HG02678 (cell line): ENCODE data around the gene OR10G8.
"Not testable (repeated sequence)": the region's sequence is repeated elsewhere in the genome, so short reads cannot be mapped to it uniquely, and the experiment has no call there.

Source experiments
- ATAC-seq: cut with Tn5 transposase; IDR thresholded peaks from one replicate; pipeline ENCODE4 v1.9.1; 2021; ENCODE audit warnings: mild to moderate bottlenecking, moderate library complexity; ENCODE audit not compliant: unreplicated experiment

Gene OR10G8, protein sequence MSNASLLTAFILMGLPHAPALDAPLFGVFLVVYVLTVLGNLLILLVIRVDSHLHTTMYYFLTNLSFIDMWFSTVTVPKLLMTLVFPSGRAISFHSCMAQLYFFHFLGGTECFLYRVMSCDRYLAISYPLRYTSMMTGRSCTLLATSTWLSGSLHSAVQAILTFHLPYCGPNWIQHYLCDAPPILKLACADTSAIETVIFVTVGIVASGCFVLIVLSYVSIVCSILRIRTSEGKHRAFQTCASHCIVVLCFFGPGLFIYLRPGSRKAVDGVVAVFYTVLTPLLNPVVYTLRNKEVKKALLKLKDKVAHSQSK

GRCh38 chr11:124026498-124026897 is at the start of gene OR10G8:
Gene OR10G8, plus strand, starts transcription at chr11:124026798. Its CDS starts 2,825 bp downstream, at chr11:124029623.
- ATAC-seq: no peak

- no peak for ATAC-seq
These were observed 48.8 kb upstream of the OR10G8 start, which contains the start of gene OR10S1 for GRCh38 chr11:123977731-123978347. Gene OR10S1, minus strand, starts transcription at chr11:123977781. Its CDS starts 117 bp downstream, at chr11:123977664.

DNA sequence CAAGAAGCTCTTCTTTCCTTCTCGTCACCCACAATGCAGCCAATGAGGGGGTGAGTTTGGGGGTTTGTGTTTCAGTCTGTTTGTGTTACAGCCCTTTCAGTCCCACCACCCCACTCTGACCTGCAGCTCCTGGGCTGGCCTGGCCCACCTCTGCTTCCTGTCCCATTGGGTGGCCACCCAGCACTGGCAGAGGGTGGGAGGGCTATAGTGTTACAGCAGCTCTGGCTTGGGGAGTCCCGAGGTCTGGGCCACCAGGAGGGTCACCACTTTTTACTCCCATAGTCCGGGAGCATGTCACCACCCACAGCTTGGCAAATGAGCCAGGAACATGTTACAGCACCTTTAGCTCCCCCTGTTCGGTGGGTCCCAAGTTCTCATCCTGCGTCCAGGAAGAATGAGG is 47.3 kb upstream of the OR10G8 start:
- ATAC-seq: no peak

DNA sequence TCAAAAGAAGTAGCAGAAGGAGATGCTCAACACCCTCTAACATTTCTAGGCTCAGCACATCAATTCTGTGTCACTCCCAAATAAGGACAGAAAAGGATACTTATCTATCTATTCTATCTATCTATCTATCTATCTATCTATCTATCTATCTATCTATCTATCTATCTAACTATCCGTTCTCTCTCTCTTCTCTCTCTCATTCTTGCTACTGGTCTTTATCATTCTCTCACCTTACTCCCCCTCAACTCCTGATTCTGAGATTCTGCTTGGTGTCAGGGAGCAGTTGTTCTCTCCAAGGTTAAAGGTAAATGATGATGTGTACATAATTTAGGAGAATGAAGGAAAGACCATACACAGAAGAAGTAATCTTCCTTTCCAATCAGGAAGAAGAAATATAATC is 31.5 kb upstream of the OR10G8 start, which contains the start of gene OR10G6:
Gene OR10G6, minus strand, starts transcription at position 43 of the 400 bp plus-strand sequence. Its CDS starts 0 bp downstream, at position 43.
- no peak for ATAC-seq

DNA sequence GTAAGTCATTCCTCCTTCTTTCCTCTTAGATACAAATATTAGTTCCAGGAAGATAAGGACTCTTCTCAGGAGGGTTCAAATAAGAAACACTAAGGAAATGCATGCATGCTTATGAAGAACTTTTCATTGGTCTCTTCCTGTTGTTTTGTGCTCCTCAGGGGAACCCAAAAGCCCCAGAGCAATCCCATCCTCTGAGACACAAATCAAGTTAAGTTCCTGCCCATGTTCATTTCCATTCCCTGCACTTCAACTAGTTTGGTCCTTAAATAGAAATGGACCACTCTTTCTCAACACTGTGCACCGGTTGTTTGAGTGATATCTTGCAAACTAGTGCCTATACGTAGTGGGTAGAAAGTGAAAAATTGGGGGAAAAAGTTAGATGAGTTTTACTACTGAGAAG is 13.9 kb upstream of the OR10G8 start, which contains the start of gene OR10G4:
Gene OR10G4, plus strand, starts transcription at position 301 of the 400 bp plus-strand sequence. CDS start 2,578 bp downstream, outside the sequence.
- ATAC-seq: no peak

- ATAC-seq: not testable (repeated sequence)
These were observed 10.8 kb upstream of the OR10G8 start for GRCh38 chr11:124015837-124016236.

GRCh38 chr11:124036666-124037065 is 10.1 kb downstream of the OR10G8 start:
- ATAC-seq: no peak

DNA sequence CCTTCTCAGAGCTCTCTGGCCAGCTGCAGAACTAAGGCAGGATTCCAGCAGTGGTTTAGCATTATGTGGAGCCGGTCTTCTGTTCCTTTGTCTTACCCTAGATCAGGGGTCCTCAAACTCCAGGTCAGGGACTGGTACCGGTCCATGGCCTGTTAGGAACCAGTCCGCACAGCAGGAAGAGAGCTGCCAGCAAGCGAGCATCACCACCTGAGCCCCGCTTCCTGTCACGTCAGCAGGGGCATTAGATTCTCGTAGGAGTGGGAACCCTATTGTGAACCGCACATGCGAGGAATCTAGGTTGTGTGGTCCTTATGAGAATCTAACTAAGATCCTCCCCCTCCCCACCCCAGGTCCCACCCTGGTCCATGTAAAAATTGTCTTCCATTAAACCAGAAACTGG is 13.0 kb downstream of the OR10G8 start:
- ATAC-seq: no peak

DNA sequence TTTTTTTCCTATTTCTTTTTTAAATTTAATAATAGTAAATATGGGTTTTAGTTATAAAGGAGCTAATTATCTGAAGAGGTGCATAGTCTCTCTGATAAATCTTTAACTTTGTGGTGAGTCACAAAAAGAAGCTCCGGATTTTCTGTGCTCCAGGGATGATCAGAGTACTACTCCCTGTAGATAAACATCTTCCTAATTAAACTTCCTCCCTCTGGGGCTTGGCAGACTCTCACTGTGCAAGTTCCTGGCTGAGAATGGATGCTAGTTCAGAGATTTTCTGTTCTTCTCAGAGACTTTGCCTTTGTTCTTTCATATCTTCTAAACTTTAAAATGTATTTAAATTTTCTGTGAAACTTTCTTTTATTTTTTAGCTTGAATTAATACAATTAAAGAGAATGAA is 14.7 kb downstream of the OR10G8 start, which contains the start of gene OR10G7:
Gene OR10G7, minus strand, starts transcription at position 72 of the 400 bp plus-strand sequence. CDS start 2,324 bp downstream, outside the sequence.
- ATAC-seq: no peak

GRCh38 chr11:124043420-124043819 is 16.8 kb downstream of the OR10G8 start:
- no peak for ATAC-seq

- ATAC-seq: no peak
These were observed 24.1 kb downstream of the OR10G8 start for GRCh38 chr11:124050748-124051147.

DNA sequence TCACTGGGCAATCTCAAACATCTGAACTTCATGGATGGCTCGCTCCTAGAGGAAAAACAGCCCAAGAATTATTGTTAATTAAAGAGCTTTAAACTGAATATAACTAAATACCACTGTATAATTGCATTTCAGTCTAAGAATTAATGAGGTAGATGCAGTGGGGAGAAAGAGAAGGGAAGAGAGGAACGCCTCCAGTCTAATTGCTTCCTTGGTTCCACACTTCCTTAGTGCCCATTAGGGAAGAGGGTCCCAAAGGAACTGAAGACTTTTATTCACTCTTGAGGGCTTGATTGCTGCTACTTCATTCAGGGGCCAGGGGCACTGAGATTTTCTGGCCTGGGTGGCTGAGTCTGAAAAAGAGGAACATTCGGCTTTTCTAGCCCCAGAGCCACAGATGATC is 26.4 kb downstream of the OR10G8 start:
- ATAC-seq: no peak

DNA sequence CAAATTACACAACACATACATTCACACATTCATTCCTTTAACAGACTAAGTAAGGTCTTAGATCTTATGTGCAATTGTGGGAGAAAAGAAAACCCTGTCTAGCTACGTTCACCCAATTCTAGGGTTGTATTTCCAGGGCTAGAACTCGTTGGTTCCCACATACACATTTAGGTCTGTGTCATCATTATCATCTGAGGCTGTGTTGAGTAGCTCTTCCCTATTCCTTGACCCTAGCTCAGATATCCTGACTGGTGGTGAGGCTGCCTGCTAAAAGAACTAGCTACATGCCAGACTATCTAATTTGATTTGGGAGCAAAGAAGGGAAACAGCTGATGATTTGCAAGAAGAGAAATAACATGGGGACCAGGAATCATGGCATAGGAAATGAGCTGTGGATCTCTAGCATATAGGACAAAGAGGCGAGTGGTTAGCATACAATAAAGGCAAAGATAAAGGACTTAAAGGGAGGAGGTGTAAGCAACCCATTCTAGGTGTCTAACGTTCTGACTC is 42.1 kb downstream of the OR10G8 start:
- ATAC-seq: no peak

DNA sequence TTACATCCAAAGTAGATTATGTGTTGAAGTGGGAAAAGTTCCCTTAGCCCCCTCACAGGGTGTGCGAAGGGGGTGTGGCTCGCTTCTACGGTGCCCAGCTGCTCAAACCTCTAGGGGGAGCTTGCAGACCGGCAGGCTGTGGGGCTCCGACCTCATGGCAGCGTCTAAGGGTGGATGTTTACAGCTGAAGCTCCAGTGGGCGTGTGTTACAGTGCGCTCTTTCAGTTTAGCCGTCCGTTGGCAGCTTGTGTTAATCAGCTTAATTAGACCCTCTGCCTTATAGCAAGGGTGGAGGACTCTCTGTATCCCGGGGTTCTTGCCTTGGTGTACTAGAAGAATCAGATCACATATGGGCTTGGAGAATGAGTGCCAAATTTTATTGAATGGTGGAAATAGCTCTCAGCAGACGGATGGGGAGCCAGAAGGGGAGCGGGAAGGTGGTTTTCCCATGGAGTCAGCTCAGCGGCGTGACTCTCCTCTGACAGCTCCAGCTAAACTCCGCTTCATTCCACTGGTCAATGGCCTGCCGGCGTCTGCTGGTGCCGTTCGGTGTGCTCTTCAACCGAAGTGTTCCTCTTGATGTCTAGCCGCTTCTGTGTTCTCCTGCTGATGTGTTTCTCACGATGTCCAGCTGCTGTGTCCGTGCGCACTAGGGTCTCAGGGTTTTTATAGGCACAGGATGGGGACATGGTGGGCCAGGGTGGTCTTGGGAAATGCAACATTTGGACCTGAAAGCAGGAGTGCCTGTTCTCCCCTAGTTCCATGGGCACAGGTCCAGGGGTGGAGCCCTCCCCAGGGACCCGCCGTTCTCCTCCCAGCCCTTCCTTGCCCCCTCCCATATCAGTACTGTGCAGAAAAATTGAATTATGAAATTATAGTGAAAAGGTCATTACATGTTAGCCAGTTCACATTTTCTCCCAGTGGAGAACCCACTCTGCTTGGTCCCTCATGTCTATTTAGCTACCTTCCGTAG is 43.1 kb downstream of the OR10G8 start:
- peak; percentile 80 for ATAC-seq

GRCh38 chr11:124070915-124071622 is 44.5 kb downstream of the OR10G8 start:
- ATAC-seq: peak; percentile 78

GRCh38 chr11:124071623-124071948 is 45.0 kb downstream of the OR10G8 start:
- no peak for ATAC-seq

DNA sequence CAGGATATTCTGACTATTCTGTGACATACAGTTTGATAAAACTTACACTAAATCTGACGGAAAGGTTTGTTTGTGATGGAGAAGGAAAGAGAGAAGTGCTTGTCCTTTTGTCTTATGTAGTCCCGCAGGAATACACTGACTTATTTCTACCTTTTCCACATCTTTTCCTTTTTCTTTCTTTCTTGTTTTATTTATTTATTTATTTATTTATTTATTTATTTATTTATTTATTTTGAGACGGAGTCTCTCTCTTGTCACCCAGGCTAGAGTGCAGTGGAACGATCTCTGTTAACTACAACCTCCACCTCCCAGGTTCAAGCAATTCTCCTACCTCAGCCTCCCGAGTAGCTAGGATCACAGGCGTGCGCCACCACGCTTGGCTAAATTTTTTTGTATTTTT is 45.5 kb downstream of the OR10G8 start:
- ATAC-seq: no peak

DNA sequence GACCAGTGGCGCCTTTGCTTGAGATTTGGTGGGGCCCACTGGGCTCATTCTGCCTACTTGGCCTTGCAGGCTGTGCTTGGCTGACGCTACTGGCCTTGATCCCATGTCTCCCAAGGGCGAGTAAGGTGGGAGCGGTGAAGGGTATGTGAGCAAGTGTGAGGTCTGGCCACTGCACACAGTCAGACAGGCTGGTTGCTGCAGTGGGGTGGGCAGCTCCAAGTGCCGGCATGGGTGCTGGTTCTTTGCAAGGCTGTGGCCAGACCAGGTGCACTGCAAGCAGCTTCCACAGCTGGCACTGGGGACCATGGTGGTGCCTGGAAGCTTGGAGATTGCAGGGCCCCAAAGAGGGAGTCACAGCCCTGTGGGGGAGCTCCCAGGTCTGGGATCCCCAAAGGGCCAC is 48.0 kb downstream of the OR10G8 start:
- ATAC-seq: no peak

DNA sequence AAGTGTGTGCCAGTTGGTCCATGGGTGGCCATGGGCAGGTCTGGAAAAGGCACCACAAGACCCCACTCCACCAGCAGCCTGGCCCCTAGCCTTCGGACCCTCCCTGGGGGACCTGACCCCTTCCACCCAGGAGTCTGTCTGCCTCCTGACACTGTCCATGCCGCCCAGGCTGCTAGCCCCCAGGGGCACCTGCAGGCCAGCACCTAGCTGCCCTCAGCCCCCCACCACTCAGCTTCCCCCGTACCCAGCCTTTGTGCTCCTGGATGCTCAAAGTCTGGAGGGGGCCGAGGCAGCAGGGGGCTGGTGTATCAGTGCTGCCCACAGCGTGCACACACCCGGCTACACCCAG is 48.9 kb downstream of the OR10G8 start:
- no peak for ATAC-seq
